AG08395 (cell line): ENCODE results near the gene PLA2G4B.

ENCODE experiments used
- DNase-seq: peaks from one replicate; pipeline ENCODE4 v3.0.0; 2012; ENCODE audit warnings: mixed read lengths, low spot score

The PLA2G4B gene

GRCh38 chr15:41871175-41871905 lies 32.7 kb downstream of the PLA2G4B start:
- no peak for DNase-seq

GRCh38 chr15:41872166-41872747 lies 33.6 kb downstream of the PLA2G4B start:
- DNase-seq = no peak

GRCh38 chr15:41873711-41874110 lies 35.1 kb downstream of the PLA2G4B start:
- DNase-seq = no peak

GRCh38 chr15:41874736-41875135 lies 36.1 kb downstream of the PLA2G4B start:
- DNase-seq = no peak

GRCh38 chr15:41876007-41876406 lies 37.4 kb downstream of the PLA2G4B start:
- no peak for DNase-seq

GRCh38 chr15:41876689-41877088 lies 38.0 kb downstream of the PLA2G4B start:
- no peak for DNase-seq

- no peak for DNase-seq
These were observed 39.1 kb downstream of the PLA2G4B start for GRCh38 chr15:41877631-41878354.

GRCh38 chr15:41878355-41878699 lies 39.7 kb downstream of the PLA2G4B start:
- no peak for DNase-seq

GRCh38 chr15:41879321-41879845 lies 40.7 kb downstream of the PLA2G4B start:
- no peak for DNase-seq

- no peak for DNase-seq
These were observed 41.7 kb downstream of the PLA2G4B start for GRCh38 chr15:41880156-41880877.

GRCh38 chr15:41881086-41881485 lies 42.4 kb downstream of the PLA2G4B start:
- DNase-seq = no peak

- no peak for DNase-seq
These were observed 42.9 kb downstream of the PLA2G4B start for GRCh38 chr15:41881550-41881919.

GRCh38 chr15:41881920-41882688 lies 43.5 kb downstream of the PLA2G4B start:
- DNase-seq = no peak

GRCh38 chr15:41882689-41883483 lies 44.2 kb downstream of the PLA2G4B start:
- no peak for DNase-seq

GRCh38 chr15:41883484-41883825 lies 44.8 kb downstream of the PLA2G4B start:
- DNase-seq = no peak

- no peak for DNase-seq
These were observed 45.8 kb downstream of the PLA2G4B start for GRCh38 chr15:41884458-41884857.

- DNase-seq = no peak
These were observed 46.7 kb downstream of the PLA2G4B start for GRCh38 chr15:41885321-41885720.

GRCh38 chr15:41885841-41886240 lies 47.2 kb downstream of the PLA2G4B start:
- DNase-seq = no peak

- no peak for DNase-seq
These were observed 48.1 kb downstream of the PLA2G4B start for GRCh38 chr15:41886741-41887140.

GRCh38 chr15:41887161-41887560 lies 48.5 kb downstream of the PLA2G4B start:
- DNase-seq = no peak

- DNase-seq = no peak
These were observed 49.2 kb downstream of the PLA2G4B start for GRCh38 chr15:41887893-41888292.
